HCEC 1CT (cell line): ENCODE data around the gene RGS12.

Source experiments
- DNase-seq: peaks from one replicate; pipeline ENCODE4 v3.0.0-alpha.2; 2017

RGS12 gene

DNA sequence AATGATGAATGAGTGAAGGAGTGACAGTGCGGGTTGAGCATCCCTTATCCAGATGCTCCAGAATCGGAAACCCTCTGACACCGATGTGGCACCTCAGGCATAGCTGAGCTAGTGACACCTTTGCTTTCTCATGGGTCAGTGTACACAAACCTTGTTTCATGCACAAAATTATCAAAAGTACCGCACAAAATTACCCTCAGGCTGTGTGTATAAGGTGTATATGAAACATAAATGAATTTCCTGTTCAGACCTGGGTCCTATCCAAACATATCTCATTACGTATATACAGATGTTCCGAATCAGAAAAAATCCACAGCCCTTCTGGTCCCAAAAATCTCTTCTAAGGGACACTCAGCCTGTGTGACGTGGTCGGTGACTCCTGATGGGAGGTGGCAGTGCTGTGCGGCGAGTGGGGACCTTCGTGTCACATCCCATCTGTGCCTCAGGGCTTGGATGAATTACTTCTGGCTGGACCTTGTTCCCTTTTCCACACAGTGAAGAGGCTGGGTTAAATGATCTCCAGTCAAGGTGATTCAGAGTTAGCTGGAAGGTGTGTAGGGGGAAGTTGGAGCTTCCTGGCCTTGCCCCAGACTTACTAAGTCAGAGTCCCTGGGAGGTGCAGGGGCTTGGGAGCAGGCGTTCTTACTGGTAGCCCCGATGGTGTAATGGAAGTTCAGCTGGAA lies 18.8 kb downstream of the RGS12 start:
- DNase-seq, result no peak

- DNase-seq, result no peak
These were observed 19.5 kb downstream of the RGS12 start for GRCh38 chr4:3312362-3312761.

DNA sequence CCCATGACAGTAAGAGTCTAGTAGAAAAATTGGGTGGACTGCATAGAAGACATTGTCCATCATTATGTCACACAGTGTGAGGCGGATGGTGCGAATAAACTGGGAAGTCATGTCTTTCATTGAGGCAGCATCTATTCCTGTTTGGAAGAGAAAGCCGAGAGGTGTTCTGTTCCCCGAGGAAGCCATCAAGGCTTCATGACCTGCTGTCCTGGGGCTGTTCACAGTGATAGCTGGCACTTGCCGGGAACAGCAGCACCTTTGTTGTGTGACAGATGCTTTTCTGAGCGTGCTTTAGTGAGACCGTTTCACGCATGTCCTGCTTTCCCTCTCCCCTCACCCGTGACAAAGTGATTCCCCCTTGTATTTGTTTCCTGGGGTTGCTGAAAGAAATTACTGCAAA lies 20.3 kb downstream of the RGS12 start:
- DNase-seq, result no peak

- DNase-seq, result no peak
These were observed 20.9 kb downstream of the RGS12 start for GRCh38 chr4:3313556-3314228.

- no peak for DNase-seq
These were observed 22.0 kb downstream of the RGS12 start for GRCh38 chr4:3314706-3315260.

- DNase-seq, result no peak
These were observed 22.7 kb downstream of the RGS12 start for GRCh38 chr4:3315566-3315965.

GRCh38 chr4:3316146-3316545 lies 23.3 kb downstream of the RGS12 start:
- DNase-seq, result no peak

DNA sequence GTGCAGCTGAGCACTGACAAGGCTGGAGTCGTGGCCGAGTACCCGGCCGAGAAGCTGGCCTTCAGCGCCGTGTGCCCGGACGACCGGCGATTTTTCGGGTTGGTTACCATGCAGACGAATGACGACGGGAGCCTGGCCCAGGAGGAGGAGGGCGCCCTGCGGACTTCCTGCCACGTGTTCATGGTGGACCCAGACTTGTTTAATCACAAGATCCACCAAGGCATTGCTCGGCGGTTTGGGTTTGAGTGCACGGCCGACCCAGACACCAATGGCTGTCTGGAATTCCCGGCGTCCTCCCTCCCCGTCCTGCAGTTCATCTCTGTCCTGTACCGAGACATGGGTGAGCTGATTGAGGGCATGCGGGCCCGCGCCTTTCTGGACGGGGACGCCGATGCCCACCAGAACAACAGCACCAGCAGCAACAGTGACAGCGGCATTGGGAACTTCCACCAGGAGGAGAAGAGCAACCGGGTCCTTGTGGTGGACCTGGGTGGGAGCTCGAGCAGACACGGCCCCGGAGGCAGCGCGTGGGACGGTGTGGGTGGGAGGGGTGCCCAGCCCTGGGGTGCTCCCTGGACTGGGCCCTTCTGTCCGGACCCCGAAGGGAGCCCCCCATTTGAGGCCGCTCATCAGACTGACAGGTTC lies 24.3 kb downstream of the RGS12 start:
- no peak for DNase-seq

DNA sequence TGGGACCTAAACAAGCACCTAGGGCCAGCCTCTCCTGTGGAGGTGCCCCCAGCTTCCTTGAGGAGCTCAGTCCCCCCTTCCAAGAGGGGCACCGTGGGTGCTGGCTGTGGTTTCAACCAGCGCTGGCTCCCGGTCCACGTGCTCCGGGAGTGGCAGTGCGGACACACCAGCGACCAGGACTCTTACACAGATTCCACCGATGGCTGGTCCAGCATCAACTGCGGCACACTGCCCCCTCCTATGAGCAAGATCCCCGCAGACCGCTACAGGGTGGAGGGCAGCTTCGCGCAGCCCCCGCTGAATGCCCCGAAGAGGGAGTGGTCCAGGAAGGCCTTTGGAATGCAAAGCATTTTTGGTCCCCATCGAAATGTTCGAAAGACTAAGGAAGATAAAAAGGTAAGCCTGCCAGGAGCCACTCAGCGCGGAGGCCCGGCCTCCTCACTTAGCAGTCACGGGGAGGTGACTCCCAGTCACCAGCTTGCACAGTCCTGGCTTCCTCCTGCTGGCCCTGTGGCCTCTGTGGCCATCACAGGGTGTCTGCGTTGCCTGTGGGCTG lies 24.9 kb downstream of the RGS12 start:
- DNase-seq, result no peak

DNA sequence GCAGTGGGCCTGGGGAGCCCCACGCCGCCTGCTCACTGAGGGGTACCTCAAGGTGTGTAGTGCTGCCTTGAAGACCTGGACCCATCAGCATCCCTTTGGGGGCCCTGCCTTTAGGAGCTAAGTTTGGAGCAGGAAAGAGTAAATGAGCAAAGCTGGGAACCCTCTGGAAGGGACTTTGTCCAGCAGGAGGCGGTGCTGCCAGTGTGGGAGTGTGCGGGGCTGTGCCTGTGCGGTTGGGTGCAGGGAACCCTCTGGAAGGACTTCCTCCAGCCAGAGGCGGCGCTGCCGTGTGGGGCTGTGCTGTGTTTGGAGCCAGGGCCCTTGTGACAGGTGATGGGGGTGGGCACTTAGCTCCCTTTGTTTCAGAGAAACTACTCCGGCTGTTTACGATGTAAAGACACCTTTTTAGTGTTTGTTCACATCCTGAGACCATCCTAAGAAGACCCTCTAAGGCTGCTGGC lies 25.8 kb downstream of the RGS12 start:
- DNase-seq, result no peak

DNA sequence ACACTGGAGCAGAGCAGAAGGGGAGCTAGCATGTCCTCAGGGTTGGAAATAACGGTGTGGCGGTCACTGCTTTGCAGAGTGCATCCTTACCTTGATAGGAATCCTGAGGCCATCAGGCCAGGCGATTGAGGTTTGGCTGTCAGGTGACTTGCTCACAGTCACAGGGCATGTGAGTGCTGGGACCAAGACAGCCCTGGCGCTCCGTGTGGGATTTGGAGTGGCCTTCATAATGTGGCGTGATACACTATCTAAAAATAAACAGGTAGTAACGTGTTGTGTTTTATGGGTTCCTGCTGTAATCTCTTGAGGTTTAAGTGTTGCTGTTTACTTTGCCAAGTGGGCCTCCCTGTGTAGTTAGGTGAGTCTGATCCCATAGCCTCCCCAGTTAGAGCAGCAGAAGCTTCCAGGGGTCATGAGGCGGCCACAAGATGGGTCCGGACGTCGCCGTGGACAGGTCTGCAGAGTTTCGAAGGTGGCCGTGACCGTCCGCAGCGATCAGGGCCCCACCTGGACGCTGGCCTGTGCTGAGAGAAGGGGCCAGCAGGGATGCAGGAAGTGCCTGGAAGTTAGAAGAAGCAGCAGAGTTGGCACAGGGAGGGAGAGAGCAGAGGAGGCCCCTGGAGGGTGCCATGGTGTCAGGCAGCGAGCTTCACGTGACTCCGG lies 27.7 kb downstream of the RGS12 start:
- DNase-seq, result no peak

DNA sequence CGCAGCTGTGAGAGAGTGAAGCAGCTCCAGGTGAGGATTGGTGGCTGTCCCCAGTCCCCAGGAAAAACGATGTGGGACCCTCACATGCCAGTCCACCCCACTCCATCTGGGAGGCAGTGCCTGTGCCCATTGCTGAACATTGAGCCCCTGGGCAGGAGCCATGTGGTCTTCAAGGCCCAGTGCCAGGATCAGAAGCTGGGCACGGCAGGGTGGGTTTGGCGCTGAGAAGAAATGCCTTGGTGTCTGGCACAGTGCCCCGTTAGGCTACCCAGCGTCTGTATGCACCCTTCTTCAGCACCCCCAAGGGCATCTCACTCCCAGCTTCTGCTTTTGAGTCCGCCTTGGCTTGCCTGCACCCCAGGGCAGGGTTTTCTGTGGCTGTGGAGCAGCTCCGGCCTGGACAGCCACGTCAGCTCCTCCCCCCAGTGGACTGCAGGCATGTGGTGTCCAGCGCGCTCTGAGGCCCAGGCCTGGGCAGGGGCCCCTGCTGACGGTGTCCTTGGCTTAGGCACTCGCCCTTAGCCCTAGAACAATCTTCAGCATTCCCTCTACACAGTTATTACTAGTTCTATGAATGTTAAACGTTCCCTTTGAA lies 28.6 kb downstream of the RGS12 start:
- no peak for DNase-seq

GRCh38 chr4:3322059-3322550 lies 29.3 kb downstream of the RGS12 start:
- DNase-seq, result no peak

DNA sequence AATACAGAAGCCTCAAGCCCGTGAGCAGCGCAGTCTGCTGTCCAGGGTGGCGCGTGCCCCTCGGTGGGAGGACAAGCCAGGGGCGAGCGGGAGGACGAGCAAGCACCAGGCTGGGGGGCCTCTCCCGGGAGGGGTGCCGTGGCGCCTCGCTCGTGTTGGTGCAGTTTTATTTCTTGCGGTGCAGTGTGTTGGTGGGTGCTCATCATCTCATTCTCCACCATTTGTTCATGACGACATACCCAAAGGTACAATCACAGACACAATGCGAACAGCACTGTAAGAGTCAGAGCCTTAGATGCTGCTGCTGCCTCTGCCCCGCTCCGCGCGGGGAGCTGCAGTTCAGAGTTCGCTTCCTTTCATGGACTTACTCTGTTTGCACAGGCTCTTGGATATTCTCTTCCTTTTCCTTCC lies 30.3 kb downstream of the RGS12 start:
- DNase-seq, result no peak

DNA sequence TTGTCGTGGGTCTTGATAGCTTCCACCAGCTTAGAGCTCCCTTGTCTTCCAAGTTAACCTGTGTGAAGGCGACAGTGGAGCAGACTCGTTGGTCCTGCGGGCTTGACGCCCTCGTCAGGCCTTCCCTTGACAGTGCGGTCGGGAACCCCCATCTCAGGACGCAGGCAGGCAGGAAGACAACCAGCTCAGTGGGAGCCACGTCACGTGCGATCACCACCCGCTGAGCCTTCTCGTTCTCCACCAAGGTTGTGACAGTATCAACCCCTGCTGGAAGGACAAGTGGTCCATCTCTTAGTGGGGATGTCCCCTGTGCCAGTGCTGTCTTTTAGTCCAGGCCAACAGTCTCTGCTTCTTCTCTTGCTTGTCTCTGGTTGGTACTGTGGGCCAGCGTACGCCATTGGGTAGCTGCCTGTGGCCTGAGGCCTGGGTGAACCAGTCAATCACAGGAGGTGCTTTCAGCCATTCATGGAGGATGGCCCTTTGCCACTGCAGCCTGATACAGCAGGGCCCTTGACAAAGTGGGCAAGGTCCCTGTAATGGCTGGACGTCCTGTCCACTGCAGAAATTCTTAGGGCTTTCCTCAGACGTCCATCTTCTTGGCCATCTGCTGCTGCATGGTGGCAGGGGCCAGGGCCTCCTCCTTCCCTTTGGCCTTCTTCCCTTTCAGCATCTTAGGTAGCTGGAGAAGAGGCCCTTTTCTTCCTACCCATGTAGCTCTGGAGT lies 31.4 kb downstream of the RGS12 start:
- no peak for DNase-seq

DNA sequence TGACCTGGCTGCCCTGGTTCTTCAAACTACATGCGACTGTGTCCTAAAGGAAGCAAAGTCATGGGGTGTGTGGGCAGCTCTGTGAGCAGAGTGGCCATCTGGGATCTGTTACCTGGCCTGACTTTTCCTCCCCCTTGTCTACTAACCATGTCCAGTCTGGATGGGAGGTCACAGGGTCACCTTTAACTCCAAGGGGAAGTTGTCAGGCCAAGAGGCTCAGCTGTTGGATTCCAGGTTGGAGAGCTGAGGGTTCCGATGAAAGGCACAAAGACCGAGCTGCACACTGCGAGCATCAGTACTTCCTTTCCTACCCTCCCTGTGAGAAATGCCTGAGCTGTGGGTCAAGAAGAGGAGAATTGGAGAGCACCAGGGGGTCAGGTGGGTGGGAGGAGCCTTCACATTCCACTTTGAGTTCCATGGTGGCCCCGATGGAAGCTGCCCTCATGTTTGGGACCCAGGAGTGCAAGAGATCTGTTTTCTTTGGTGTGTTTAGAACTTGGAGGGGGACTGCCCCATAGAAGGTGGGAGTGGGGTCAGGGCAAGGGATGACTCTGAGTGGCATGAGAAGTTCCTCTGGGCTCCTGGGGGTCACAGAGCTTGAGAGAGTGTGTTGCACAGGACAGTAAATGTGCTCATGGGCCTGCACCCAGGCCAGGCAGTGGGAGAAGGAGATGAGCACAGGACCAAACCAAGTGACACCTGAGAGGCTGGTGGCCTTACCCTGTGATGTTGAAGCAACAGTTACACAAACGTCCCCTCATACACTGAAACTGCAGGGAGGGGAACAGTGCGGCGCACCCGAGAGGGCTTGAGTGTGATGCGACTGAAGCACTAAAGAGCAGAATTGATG lies 36.2 kb downstream of the RGS12 start:
- DNase-seq, result no peak

DNA sequence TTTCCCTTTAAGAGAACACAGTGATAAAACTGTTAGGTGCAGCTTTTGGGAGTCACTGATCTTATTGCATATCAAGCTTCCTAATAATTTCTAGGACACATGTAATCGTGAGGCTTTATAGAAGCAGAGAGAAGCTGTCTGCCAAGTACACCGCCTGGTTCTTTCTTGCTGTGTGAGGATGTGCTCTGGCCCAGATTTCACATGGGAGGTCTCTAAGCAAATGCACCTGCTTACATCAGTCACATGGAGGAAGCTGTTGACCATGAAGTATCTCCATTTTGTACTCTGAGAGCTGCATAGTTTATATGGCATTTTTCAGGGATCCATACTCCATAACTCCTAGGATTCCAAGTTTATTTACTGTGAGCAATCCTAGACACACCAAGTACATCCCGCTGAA lies 37.1 kb downstream of the RGS12 start:
- no peak for DNase-seq

DNA sequence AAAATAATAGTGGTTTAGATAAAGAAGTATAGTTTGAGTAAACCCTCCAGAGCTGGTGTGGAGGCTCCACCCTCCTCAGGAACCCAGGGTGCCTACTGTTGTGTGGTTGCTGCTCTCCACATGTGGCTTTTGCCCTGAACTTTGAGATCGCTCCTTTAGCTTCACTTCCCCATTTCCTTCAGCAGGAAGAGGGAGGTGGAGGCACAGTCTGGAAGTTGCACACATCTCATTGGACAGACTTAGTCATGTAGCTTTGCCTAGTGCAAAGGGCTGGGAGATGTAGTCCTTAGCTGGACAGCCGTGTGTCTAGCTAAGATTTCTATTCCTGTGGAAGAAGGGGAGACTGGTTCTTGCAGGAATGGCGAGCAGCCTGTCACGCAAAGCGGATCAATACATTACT lies 37.9 kb downstream of the RGS12 start:
- no peak for DNase-seq

DNA sequence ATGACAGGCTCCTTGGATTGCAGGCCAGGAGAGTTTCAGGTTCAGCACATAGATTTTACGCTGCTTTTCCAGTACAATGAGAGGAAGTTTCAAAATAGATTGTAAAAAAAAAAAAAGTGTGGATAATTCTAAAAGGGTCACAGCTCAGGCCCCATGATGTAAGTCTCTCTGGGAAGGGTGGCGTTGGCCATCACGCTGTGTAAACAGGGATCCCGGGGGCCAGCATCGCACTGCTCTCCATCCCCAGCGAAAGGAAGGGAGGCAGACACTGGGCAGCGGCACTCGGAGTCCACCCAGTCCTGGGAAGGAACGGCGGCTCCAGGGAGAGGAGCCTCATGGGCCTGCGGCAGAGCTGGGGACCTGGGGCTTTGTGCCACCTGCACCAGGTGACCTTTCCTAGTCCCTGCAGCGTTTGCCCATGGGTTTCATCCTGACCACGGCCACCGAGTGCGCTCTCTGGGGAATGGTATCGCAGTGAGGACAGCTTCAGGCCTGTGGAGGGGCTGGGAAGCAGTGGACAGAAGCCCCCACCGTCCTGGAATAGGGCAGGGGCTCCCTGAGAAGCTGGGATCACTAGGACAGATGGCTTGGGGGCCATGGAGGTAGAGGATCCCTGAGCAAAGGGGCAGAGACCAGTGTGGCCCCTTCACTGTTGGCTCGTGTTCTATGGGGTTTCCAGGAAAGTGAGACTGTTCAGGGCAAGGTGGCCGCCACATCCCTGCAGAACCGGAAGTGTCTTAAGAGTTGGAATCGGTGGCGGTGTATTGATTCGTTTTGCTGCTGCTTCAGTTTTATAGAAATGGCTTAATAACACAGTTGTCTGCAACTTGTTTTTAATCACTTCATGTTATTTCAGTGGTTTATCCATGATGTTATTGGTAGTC lies 38.9 kb downstream of the RGS12 start:
- no peak for DNase-seq

DNA sequence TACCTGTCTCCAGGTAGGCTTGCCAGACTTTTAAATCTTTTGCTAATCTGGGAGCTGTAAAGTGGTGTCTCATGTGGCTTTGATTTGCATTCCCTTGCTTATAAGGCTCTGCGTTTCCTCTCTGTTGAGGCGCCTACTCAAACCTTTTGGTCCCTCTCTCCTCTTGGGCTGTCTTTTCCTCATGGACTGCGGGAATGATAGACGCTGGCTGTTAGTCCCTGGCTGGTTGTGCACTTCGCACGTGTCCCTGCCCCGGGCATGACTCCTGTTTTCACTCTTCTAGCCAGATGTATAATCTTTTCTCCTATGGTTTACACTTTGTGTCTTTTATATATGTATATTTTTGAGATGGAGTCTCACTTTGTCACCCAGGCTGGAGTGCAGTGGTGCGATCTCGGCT lies 39.7 kb downstream of the RGS12 start:
- DNase-seq, result no peak
